ENCODE measurements around the gene PCNA.

PCNA gene

GRCh38 chr20:5065166-5065878, 54.4 kb downstream of the PCNA start:
- DNase-seq (ENCODE audit: low spot score): no peak
